Measurements from ENCODE around the gene GSTA3. TPM values are rescaled to one million over a fixed set of nuclear protein-coding genes. Genes with fewer than 3 reads are reported as not detected.

The GSTA3 gene
- total RNA-seq, 4 donors from 2014 or later: not detected

DNA sequence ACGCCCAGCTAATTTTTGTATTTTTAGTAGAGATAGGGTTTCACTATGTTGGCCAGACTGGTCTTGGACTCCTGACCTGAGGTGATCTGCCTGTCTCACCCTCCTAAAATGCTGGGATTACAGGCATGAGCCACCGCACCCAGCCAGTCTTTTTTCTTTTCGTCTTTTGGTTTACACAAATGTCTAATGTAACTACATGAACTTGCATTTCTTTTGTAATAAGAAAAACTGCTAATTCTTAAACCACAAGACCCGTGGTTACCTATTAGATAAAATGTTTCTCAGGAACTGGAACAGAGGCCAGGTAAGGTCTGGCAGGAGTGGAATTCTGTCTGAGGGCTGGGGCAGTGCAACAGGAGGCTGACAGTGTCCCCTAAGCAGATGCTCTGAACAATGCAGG is 32.7 kb upstream of the GSTA3 start:
- Histone ChIP-seq H3K27me3 (no peaks in the 10 kb centered on the region), H3K27ac (no peak overlapping the region), H3K36me3 (no peaks in the 10 kb centered on the region), H3K4me1 (peaks cover 0 to 13% (median 0%) of the 10 kb centered on the region in 3 donors), H3K9me3 (no peaks in the 10 kb centered on the region), H3K4me3 (no peak overlapping the region)
- intact Hi-C loops (cut with DNase I): no loop called here
- 58 to 70% methylated on average over 4 of the region's 4 CpGs for WGBS, 2 donors
- no peak for TF ChIP-seq POLR2A (IDR thresholded peaks at IDR 0.05)
- TF ChIP-seq, protein P1, sequence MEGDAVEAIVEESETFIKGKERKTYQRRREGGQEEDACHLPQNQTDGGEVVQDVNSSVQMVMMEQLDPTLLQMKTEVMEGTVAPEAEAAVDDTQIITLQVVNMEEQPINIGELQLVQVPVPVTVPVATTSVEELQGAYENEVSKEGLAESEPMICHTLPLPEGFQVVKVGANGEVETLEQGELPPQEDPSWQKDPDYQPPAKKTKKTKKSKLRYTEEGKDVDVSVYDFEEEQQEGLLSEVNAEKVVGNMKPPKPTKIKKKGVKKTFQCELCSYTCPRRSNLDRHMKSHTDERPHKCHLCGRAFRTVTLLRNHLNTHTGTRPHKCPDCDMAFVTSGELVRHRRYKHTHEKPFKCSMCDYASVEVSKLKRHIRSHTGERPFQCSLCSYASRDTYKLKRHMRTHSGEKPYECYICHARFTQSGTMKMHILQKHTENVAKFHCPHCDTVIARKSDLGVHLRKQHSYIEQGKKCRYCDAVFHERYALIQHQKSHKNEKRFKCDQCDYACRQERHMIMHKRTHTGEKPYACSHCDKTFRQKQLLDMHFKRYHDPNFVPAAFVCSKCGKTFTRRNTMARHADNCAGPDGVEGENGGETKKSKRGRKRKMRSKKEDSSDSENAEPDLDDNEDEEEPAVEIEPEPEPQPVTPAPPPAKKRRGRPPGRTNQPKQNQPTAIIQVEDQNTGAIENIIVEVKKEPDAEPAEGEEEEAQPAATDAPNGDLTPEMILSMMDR (IDR thresholded peaks at IDR 0.05): no peak
- DNase-seq: no peak

DNA sequence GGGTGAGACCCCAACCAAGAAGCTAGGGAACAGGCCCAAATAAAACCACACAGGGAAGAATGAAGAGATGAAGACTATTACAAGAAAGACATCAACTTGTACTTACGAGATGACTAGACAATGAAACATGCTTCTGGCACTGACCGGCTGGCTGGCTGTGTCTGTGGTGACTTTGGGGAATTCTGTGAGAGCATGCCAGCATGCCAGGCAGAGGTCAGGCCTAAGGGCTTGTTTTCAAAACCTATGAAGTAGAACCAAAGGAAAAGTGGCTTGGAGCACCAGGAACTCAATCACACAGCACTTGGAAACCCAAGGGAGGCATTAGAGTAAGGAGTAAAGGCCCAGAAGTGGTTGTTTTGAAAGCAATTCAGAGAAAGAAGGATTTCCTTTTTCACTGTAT is 28.4 kb upstream of the GSTA3 start:
- TF ChIP-seq POLR2A (IDR thresholded peaks at IDR 0.05): no peak
- TF ChIP-seq, protein P1 (IDR thresholded peaks at IDR 0.05): no peak
- H3K27ac ChIP-seq: no peak overlapping the region
- no peak overlapping the region for H3K4me3 ChIP-seq
- H3K36me3 ChIP-seq: no peaks in the 10 kb centered on the region
- H3K27me3 ChIP-seq: no peaks in the 10 kb centered on the region
- DNase-seq: no peak
- H3K9me3 ChIP-seq: no peaks in the 10 kb centered on the region
- intact Hi-C loops (cut with DNase I): no loop called here
- peaks cover 0 to 15% (median 0%) of the 10 kb centered on the region in 3 donors for H3K4me1 ChIP-seq
- 44% methylated on average over 2 of the region's 2 CpGs; no CpG with 5 or more reads in 1 of the 2 donors for WGBS, 2 donors

DNA sequence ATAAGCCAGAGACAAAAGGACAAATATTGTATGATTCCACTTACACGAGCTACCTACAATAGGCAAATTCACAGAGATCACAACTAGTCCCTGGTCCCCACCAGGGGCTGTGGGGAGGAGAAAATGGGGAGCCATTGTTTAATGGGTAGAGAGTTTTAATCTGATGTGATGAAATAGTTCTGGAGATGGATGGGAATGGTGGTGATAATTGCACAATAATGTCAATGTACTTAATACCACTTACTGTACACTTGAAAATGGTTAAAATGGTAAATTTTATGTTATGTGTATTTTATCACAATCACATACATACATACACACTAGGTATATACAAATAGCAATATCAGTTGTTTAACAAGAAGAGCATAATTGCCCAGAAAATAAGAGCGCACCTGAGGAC is 24.3 kb upstream of the GSTA3 start:
- H3K36me3 ChIP-seq: no peaks in the 10 kb centered on the region
- peaks cover 0 to 37% (median 7%) of the 10 kb centered on the region in 3 donors for H3K4me1 ChIP-seq
- intact Hi-C loops (cut with DNase I): no loop called here
- 68 to 69% methylated on average over 2 of the region's 2 CpGs for WGBS, 2 donors
- H3K4me3 ChIP-seq: no peak overlapping the region
- no peak overlapping the region for H3K27ac ChIP-seq
- TF ChIP-seq POLR2A (IDR thresholded peaks at IDR 0.05): no peak
- TF ChIP-seq, protein P1 (IDR thresholded peaks at IDR 0.05): no peak
- DNase-seq: no peak
- no peaks in the 10 kb centered on the region for H3K27me3 ChIP-seq
- H3K9me3 ChIP-seq: no peaks in the 10 kb centered on the region

GRCh38 chr6:52931351-52931750 is 21.9 kb upstream of the GSTA3 start:
- 83 to 88% methylated on average over 2 of the region's 2 CpGs for WGBS, 2 donors
- no peak for TF ChIP-seq POLR2A (IDR thresholded peaks at IDR 0.05)
- TF ChIP-seq, protein P1 (IDR thresholded peaks at IDR 0.05): no peak
- DNase-seq: no peak
- Histone ChIP-seq H3K27ac (no peak overlapping the region), H3K27me3 (no peaks in the 10 kb centered on the region), H3K36me3 (no peaks in the 10 kb centered on the region), H3K4me3 (no peak overlapping the region), H3K9me3 (no peaks in the 10 kb centered on the region), H3K4me1 (peaks cover 0 to 41% (median 17%) of the 10 kb centered on the region in 3 donors)
- intact Hi-C loops (cut with DNase I): no loop called here

- H3K36me3 ChIP-seq: no peaks in the 10 kb centered on the region
- TF ChIP-seq POLR2A (IDR thresholded peaks at IDR 0.05): no peak
- TF ChIP-seq, protein P1 (IDR thresholded peaks at IDR 0.05): peak in 1 of 6 experiments; percentile 10
- DNase-seq: no peak
- H3K4me1 ChIP-seq: peaks cover 4 to 59% (median 28%) of the 10 kb centered on the region in 3 donors
- H3K27me3 ChIP-seq: no peaks in the 10 kb centered on the region
- intact Hi-C loops (cut with DNase I): no loop called here
- H3K27ac ChIP-seq: peak overlapping the region; percentile 10 to 77 (median 62)
- H3K9me3 ChIP-seq: no peaks in the 10 kb centered on the region
- 37 to 53% methylated on average over 6 of the region's 6 CpGs for WGBS, 2 donors
- H3K4me3 ChIP-seq: no peak overlapping the region
These were observed 20.0 kb upstream of the GSTA3 start for GRCh38 chr6:52929321-52930164.
